SK-N-SH treated with all-trans-retinoic acid at 6 μM for 48 hours (cell line): ENCODE measurements around the gene DDHD1.

ENCODE experiments used
- ARNTL ChIP-seq: fragments of 450-650 bp; formaldehyde crosslinking; IDR thresholded peaks from 2 replicates; pipeline ENCODE4 v1.5.0; 2020; ENCODE audit warnings: low read depth, mild to moderate bottlenecking, moderate library complexity, borderline replicate concordance
- PATZ1 ChIP-seq: fragments of 250-450 bp; sonication (Bioruptor Pico); IDR thresholded peaks from 2 replicates; pipeline ENCODE4 v1.8.0; 2020; ENCODE audit warnings: mild to moderate bottlenecking, moderate library complexity, borderline replicate concordance
- PPARA ChIP-seq: fragments of 250-450 bp; sonication (Bioruptor Pico); IDR thresholded peaks from 2 replicates; pipeline ENCODE4 v1.5.0; 2020; ENCODE audit warnings: mild to moderate bottlenecking, borderline replicate concordance
- TCF4 ChIP-seq: fragments of 250-450 bp; sonication (Bioruptor Pico); IDR thresholded peaks from 2 replicates; pipeline ENCODE4 v1.8.0; 2021; ENCODE audit warnings: mild to moderate bottlenecking, moderate library complexity, borderline replicate concordance

GRCh38 chr14:53140585-53140984, 12.5 kb downstream of the DDHD1 start:
- TF ChIP-seq ARNTL (CRISPR knock-in tag): no peak
- no peak for TF ChIP-seq PATZ1 (CRISPR knock-in tag)
- no peak for TF ChIP-seq PPARA (CRISPR knock-in tag)
- no peak for TF ChIP-seq TCF4 (CRISPR knock-in tag)
